ENCODE data around the gene C1orf167. TPM values are rescaled to one million over a fixed set of nuclear protein-coding genes. Genes with fewer than 3 reads are reported as not detected.
A peak's percentile ranks its signal among the peaks of the same experiment; 100 is the strongest.

C1orf167 gene
- total RNA-seq, 1 donor from 2014 or later: 1.3 TPM

DNA sequence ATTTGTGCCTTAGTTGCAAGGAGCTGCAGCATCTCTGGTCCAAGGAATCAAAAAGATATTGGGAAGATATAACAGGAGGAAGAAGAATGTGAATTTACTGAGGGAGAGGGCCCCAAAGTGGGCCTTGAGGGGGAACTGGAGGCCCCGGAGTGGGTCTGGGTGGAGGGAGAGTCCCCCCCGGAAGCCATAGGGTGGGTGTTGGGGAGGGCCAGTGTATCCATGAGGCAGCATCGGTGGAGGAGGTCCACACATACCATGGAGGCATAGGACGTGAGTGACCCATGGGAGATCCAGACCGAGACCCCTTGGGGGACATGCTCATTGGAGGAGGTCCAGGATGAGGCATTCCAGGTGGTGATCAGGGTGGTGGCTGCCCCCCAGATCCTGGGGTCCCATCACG, 708 bp upstream of the C1orf167 start:
- DNase-seq: no peak

DNA sequence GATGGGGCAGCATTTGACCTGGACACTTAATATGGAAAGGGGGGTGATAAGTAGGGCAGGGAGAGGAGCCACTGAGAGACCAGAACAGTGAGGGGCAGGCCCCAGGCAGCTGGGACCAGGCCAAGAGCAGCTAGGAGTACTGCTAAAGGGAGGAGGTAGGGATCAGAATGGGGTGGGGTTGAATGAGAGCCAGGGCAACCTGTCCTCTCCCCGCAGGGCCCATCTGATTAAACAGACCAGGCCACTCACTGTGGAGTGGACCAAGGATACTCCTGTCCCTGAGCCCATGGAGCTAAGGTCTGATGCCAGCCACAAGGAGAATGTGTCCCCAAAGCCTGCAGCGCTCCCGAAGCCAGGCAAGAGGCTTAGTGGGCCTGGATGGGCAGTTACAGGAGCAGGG, 2.1 kb downstream of the C1orf167 start:
- no peak for DNase-seq

DNA sequence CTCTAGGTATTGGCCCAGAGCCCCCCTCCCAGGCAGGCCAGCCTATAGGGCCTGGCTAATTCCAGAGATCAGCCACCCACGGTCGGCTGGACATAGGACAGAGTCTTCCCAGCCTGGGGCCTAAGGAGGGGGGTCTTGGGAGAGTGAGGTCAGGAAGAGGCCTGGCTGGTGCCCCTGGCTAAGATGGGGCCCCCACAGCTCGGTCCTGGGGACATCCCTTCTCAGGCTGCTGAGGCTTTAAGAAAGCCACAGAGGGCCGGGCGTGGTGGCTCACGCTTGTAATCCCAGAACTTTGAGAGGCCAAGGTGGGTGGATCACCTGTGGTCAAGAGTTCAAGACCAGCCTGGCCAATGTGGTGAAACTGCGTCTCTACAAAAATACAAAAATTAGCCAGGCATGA, 2.5 kb downstream of the C1orf167 start:
- DNase-seq: no peak

DNA sequence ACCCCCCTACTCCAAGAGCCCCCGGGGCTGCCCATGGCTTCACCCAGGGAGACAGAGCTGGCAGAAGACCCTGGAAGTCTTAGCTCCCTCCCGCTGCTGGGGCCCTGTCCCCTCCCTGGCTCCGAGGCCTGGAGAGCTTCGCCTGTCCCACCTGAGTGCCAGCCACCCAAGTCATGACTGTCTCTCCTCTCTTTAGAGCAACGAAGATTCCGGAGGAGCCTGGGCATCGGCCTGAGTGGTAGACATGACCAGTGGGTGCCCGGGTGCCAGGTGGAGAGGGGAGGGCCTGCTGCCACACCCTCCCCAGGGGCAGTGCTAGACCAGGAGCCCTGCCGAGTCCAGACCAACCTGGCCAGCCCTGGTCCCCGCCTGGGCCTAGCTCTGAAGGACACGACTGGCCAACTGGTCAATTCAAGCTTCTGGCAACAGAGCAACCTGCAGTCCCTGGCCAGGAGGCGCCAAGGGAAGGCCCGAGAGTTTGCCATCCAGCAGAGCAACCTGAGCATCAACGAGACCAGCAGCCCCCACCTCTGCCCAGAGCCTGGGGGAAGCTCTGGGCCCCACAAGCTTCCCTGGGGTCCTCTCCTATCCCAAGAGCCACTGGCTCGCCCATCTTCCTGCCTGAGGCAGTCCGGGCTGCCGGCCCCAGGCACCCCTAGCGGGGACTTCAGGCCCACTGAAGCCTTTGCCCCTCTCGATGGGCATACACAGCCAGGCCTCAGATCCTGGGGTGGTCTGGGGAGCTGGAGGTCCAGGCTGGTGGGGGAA, 3.9 kb downstream of the C1orf167 start:
- DNase-seq: no peak

DNA sequence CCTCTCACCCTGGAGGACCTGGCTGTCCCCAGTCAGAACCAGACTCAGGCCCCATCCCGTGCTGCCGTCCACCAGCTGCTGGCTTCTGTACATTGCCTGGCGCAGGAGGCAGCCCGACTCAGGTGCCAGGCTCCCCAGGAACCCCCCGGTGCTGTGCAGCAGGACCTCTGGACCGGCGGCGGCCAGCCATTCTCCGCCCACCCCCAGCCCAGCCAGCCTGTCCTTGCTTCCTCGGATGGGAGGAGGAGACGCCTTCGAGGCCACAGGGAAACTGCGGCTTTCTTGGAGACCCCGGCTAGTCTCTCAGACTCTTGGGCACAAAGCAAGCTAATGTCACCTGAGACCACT, 4.4 kb downstream of the C1orf167 start:
- no peak for DNase-seq

DNA sequence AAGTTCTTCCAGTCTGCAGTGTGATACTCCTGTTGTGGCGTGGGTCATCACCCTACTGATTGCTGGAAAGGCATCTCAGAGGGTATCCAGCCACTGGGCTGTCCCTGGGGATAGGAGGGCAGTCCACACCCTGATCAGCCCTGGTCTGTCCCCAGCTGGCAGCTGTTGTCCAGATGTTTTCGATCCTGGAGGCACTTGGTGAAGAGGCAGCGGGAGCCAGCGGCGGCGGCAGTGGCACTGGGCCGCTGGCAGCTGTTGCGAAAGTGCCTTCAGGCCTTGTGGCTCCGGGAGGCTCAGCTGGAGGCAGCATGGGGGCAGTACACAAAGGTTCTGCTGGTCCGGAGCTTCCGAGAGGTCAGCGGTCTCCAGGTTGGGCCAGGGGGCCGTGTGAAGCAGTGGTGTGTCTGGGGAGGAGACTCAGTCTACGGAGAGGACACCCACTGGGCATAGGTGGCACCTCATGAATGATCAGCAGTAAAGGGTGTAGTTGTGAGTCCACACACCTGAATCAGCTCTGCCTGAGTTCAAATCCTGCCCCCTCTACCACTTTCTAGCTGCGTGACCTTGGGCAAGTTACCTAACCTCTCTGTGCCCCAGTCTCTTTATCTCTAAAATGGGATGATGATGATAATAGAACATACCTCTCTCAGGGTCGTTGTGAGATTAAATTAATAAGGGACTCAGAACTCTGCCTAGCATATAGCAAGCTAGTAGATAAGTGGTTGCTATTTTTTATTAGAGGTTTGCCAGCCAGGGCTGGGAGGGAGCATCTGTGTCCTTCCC, 6.1 kb downstream of the C1orf167 start:
- peak; percentile 92 for DNase-seq

DNA sequence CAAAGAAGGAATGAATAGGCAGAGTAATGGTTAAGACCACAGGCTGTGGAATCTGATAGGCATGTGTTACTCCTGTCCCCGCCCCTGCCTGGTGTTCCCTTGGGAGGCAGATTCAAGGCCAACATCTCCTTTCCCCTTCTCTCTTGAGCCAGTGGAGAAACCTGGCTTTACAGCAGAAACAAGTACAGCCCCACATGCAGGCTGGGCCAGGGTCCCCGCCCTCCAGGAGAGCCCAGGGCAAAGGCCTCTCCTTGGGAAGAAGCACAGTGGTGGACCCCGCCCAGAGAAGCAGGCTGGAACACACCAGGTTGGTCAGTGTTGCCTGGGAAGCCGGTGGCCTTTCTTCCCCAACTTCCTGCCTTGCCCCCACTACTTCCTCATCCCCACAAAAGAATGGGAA, 6.8 kb downstream of the C1orf167 start:
- peak; percentile 16 for DNase-seq

DNA sequence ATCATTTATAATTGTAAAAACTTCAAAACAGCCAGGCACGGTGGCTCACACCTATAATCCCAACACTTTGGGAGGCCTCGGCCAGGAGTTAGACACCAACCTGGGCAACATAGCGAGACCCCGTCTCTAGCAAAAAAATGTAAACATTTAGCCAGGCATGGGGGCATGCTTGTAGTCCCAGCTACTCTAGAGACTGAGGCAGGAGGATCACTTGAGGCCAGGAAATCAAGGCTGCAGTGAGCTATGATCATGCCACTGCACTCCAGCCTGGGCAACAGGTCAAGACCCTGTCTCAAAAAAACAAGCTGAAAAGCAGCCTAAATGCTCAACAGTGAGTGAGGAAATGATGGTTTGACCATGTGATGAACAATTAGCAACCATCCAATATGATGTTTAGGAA, 7.3 kb downstream of the C1orf167 start:
- no peak for DNase-seq

DNA sequence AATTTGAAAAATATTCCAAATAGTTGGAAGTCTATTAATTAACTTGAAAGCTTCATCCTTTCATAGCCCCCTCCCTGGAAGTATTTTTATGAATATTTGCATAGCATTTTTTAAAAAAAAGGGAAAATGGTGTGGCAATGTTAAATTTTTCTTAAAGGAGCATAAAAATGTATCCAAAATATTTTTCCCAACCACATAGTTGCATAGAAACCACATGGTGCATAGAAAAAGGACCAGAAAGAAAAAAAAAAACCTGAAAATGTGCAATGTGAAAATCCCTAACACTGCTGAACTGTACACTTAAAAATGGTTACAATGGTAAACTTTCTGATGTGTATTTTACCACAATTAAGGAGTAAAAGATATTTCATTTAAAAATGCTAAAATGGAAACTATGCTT, 8.0 kb downstream of the C1orf167 start:
- DNase-seq: no peak

DNA sequence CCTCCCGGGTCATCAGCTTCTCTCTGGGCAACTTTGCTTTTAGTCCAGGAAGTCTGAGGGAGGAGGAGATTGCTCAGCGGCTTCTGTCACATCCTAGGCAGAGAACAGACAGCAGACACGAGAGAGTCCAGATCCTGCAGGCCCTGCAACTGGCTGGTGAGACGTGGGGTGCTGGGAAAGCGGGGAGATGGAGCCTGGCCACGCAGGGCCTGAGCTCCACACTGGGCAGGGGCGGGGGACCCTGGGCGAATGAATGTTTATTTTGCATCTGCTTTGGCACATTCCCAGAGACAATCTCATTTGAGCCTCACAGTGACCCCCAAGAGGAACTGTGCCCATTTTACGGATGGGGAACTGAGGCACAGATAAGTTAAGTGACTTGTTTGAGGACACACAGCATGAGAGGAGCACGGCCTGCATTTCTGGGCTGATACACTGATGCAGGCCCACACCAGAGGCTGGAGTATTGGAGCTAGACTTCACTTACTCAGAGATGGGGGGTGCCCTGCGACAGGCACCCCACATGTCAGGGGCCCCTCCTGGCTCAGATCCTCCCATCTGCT, 9.6 kb downstream of the C1orf167 start:
- DNase-seq: no peak

DNA sequence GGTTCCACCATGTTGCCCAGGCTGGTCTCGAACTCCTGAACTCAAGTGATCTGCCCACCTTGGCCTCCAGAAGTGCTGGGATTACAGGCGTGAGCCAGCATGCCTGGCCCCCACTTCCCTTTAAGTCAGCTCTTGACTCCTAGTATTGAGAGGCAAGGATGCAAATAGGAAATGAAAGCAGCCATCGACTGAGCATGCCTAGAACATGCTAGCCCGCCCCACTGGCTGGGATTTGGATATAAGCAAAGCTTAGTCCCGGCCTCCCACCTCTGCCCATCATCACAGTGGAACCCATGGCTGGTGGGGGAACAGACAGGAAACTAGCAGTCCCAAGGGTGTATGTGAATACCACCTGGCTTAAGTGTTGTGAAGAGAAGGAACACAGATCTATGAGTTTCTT, 10.5 kb downstream of the C1orf167 start:
- DNase-seq: no peak

DNA sequence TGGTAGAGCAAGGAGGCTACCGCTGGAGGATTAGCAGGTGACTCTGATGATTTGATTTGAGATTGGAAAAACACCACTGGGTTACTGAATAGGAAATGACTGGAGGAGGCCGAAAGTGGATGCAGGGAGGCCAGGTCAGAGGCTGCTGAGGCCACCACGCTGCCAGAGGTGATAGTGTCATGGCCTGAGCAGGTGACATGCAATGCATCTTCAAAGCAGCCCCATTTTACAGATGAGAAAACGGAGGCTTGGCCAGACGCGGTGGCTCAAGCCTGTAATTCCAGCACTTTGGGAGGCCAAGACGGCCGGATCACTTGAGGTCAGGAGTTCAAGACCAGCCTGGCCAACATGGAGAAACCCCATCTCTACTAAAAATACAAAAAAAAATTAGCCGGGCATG, 12.8 kb downstream of the C1orf167 start:
- DNase-seq: no peak

DNA sequence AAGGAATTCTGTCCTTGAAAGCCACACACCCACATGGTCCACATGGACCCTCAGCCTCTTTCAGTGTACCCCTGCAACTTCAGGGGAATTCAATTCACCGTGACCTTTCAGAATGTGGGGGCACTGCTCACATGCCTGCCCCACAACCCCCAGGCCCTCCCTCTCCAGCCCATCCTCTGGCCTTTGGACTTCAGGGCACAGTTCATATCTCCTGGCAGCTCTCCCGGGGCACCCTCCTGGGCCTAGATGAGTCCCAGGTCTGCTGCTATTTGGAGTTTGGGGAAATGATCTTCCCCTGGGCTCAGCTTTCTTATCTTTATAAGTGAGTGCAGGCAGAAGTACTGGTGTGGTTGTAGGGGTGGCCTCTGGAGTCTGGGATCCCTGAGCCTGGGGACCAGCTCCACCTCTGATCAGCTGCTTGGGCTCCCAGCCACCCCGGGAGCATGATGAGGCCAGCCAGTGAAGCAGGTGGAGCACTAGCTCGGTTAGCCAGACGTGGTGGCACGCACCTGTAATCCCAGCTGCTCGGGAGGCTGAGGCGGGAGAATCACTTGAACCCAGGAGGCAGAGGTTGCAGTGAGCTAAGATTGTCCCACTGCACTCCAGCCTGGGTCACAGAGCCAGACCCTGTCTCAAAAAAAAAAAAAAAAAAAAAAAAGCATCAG, 15.8 kb downstream of the C1orf167 start:
- no peak for DNase-seq

DNA sequence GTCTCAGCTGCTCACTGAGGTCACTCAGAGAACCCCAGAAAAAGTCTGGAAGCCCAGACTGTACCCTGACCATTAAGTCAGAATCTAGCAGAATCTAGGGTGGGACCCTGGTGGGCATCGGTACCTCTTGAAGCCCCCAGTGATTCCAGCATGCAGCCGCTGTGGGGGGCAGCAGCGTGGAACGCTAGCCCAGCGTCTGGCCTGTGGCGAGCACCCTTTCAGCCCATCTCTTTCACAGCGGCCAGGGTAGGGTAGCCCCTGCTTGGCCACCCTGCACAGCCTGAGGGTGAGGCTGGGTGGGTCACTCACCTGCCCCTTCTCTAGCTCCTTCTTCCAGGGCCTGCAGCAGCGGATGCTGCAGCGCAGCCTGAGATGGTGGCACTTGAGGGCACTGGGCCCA, 16.3 kb downstream of the C1orf167 start:
- no peak for DNase-seq

DNA sequence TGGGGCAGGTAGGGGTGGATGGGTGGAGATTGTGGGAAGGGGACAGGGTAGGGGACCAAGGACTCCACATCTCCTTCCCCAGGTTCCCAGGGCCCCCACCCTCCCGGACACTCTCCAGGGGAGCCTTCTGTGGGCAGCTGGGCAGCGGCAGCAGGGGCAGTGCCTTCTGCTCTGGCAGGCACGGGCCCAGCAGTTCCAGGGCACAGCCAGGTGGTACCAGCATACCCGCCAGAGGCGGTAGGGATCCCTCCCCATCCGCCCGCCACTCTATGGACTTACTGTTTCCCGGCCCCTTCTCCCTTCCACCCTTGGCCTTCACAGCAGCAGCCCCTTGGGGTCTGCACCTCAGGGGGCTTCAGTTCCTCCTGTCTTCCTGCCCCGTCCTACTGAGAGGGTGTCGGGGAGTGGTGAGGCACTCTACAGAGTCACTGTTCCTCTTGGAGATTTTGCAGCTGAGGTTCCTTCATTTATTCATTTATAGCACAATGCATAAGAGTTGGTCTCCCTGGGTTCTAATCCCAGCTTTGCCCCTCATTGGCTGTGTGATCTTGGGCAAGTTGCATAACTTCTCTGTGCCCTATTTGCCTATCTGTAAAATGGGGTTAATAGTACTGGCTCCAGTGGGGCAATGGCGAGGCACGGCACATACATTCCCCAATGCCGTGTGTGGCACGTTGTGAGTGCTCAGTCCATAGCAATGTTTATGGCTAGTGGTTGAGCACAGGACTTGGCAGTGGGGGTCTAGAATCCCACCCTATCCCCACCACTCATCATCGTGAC, 17.0 kb downstream of the C1orf167 start:
- DNase-seq: no peak

DNA sequence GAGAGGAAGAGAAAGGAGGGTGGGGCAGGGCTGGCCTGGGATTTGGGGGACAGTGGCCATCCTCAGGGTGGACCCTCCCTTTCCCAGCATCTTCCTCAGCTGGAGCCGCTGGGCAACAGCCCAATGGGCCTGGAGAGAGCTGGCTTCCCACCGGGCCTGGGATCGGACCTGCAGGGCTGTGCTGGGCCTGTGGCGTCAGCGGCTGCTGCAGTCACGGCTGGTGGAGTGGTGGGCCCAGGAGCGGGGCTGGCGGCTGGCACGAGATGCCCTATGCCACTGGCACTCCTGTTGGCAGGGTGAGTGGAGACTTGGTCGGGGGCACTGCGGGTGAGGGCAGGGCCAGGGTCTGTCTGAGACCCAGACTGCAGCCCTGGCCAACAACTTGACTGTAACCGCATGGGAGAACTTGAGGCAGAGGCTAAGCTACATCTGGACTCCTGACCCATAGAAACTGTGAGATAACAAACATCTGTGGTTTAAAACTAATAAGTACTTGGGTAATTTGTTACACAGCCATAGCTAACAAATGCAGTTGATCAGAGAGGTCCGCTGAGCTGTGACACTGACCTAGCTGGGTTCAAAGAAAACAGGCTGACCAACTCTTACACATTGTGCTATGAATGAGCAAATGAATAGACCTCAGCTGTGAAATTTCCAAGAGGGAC, 17.9 kb downstream of the C1orf167 start:
- no peak for DNase-seq

DNA sequence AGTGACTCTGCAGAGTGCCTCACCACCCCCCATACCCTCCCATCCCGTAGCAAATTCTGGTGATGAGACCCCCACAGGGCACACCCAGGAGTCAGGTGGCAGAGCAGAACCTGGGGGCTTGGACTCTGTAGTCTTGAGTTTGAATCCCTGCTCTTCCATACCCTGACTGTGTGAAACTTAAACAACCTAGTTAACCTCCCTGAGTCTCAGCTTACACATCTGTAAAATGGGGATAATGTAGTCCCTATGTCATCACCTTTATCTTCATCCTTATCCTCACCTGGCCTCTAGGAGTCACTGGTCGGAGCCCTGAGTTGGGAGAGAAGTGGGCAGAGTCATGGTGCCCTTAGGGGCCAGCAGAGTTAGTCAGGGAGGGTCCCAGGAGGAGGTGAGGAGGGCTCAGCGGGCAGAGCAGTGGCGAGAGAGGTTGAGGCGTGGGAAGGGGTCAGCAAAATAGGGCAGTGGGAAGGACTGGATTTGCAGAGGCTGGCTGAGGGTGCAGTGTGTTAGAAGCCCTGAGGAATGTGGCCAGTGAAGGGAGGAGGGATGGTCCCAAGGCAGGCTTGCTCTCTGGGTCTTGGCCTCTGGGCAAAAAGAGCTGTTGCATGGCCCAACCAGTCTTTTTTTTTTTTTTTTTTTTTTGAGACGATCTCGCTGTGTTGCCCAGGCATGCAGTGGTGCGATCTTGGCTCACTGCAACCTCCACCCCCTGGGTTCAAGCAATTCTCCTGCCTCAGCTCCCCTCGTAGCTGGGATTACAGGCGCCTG, 18.6 kb downstream of the C1orf167 start:
- DNase-seq: no peak

DNA sequence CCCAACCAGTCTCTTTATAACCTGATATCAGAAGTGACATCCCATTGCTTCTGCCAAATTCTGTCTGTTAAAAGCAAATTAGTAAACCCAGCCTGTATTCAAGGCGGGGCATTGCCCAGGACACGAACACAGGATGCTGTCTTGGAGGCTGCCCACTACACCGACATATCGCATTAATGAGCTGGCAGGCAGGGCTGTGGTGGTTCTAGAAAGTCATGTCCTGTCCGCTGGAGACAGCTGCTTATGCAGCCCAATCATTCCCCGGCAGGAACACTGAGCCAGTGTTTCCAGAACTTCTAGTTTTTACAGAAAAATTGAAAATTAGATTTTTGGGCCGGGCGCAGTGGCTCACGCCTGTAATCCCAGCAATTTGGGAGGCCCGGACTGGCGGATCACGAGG, 19.3 kb downstream of the C1orf167 start:
- DNase-seq: no peak

DNA sequence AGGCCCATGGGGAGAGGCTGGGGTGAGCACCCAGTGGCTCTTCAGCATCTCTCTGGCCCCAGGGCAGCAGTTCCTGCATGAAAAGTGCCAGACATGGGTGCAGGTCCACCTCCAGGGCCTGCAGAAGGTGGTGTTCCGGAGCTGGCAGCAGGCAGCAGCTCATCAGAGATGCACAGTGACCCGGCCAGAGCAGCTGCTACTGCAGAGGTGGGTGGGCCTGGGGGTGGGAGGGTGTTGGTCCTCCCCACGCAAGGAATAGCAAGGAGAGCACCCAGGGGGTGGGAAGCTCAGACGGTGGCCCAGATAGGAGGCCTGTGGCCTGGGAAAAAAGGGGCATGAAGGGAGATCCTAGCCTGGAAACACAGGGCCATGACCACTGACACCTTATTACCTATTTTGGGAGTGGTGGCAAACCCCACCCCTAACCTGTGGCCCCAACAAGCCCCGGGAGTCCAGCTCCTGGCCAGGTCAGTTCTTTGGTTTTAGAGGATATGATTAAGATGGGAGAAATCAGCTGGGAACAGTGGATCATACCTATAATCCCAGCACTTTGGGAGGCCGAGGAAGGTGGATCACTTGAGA, 20.2 kb downstream of the C1orf167 start:
- no peak for DNase-seq

DNA sequence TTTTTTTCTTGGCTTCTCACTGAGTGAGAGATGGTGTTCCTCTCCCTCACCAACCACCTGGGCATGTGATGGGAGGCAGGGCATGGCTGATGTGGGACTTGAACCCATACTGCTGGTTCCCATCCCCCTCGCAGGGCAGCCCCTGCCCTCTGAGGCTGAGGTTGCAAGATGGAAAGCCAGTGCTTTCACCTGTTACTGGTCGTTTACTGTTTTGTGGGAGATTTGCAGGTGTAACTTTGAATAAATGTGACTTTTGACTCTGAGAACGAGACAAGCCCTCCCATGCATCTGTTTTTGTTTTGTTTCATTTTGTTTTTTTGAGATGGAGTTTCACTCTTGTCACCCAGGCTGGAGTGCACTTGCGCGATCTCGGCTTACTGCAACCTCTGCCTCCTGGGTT, 21.6 kb downstream of the C1orf167 start:
- DNase-seq: no peak
